HL-60 (cell line): ENCODE data around the gene CD58.

ENCODE experiments used
- CTCF ChIP-seq: IDR thresholded peaks from one replicate; pipeline ENCODE4 v1.5.1; 2011; ENCODE audit warnings: low read length, control low read depth, inconsistent platforms; ENCODE audit not compliant: insufficient read depth
- POLR2AphosphoS5 ChIP-seq: IDR thresholded peaks from 2 replicates; pipeline ENCODE4 v1.6.1; 2012; ENCODE audit warnings: low read depth
- TF ChIP-seq, protein P1 (sequence below): IDR thresholded peaks from 2 replicates; pipeline ENCODE4 v1.6.1; 2012; ENCODE audit warnings: low read depth; ENCODE audit not compliant: insufficient replicate concordance

DNA sequence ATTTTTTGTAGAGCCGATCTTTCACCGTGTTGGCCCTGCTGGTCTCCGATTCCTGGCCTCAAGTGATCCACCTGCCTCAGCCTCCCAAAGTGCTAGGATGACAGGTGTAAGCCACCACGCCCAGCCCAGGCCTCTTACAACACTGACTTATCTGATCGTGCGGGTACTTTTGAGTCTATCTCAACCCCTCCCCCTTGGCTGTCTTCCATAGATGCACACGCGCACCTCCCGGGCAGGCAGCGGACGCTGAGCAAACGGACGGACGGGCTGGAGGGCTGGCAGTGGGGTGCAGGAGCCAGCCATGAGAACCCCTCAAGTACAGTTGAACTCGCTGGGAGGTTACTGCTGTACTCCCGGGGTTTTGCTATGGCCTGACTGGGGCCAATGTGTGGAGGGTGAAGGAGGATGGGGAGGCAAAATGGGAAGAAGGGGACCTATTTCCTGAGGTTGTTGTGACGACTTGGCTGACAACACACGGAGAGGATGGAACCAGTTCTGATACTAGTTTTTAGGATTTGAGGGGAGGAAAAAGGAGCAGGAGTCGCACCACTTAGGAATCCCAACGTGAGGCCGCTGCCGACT is 959 bp downstream of the CD58 start:
- no peak for TF ChIP-seq POLR2AphosphoS5
- TF ChIP-seq CTCF: no peak
- TF ChIP-seq, protein P1, sequence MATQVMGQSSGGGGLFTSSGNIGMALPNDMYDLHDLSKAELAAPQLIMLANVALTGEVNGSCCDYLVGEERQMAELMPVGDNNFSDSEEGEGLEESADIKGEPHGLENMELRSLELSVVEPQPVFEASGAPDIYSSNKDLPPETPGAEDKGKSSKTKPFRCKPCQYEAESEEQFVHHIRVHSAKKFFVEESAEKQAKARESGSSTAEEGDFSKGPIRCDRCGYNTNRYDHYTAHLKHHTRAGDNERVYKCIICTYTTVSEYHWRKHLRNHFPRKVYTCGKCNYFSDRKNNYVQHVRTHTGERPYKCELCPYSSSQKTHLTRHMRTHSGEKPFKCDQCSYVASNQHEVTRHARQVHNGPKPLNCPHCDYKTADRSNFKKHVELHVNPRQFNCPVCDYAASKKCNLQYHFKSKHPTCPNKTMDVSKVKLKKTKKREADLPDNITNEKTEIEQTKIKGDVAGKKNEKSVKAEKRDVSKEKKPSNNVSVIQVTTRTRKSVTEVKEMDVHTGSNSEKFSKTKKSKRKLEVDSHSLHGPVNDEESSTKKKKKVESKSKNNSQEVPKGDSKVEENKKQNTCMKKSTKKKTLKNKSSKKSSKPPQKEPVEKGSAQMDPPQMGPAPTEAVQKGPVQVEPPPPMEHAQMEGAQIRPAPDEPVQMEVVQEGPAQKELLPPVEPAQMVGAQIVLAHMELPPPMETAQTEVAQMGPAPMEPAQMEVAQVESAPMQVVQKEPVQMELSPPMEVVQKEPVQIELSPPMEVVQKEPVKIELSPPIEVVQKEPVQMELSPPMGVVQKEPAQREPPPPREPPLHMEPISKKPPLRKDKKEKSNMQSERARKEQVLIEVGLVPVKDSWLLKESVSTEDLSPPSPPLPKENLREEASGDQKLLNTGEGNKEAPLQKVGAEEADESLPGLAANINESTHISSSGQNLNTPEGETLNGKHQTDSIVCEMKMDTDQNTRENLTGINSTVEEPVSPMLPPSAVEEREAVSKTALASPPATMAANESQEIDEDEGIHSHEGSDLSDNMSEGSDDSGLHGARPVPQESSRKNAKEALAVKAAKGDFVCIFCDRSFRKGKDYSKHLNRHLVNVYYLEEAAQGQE: no peak
